PC-3 (cell line): ENCODE measurements around the gene SH3BP5. TPM values are rescaled to one million over a fixed set of nuclear protein-coding genes. Genes with fewer than 3 reads are reported as not detected.

Experiments used
- ATAC-seq: fragments of 200-7000 bp; cut with Tn5 transposase; 2 replicates; pipeline ENCODE4 v1.9.1; 2020; ENCODE audit warnings: mild to moderate bottlenecking, moderate library complexity
- BruUV-seq: library from RNA; stranded (reverse); fragments of 400-500 nt; replicated peaks from 2 replicates; lab custom pipeline; 2021; lab: Mats Ljungman, UMichigan
- CTCF ChIA-PET: fragments of 300-600 bp; sonication (Branson Sonifier 250); formaldehyde crosslinking; loops from one replicate; lab custom pipeline; 2022; ENCODE audit warnings: antibody characterized with exemption; lab: Charles Lee
- POLR2A ChIA-PET: fragments of 300-600 bp; sonication (Branson Sonifier 250); formaldehyde crosslinking; loops from one replicate; lab custom pipeline; 2022; ENCODE audit warnings: antibody characterized with exemption; ENCODE audit not compliant: unreplicated experiment; lab: Charles Lee
- DNase-seq: peaks from one replicate; pipeline ENCODE4 v3.0.0-alpha.2; 2015
- H2AFZ ChIP-seq: fragments of 300-600 bp; sonication (generic); 2 replicates; pipeline ENCODE4 v1.6.0; 2016; ENCODE audit warnings: antibody characterized with exemption, low read length
- H3F3A ChIP-seq: fragments of 300-600 bp; sonication (generic); one replicate; pipeline ENCODE4 v1.6.0; 2017; ENCODE audit warnings: antibody characterized with exemption, low read length, control low read depth, mild to moderate bottlenecking; ENCODE audit not compliant: unreplicated experiment
- H3K27ac ChIP-seq: fragments of 300-600 bp; sonication (generic); 2 replicates; pipeline ENCODE4 v1.5.1; 2016; ENCODE audit warnings: mild to moderate bottlenecking, low read length
- H3K27me3 ChIP-seq: fragments of 300-600 bp; sonication (generic); 2 replicates; pipeline ENCODE4 v1.6.1; 2016; ENCODE audit warnings: low read length, mixed read lengths
- H3K36me3 ChIP-seq: fragments of 300-600 bp; sonication (generic); 2 replicates; pipeline ENCODE4 v1.6.1; 2016; ENCODE audit warnings: low read depth, mixed run types, low read length, mixed read lengths
- H3K4me1 ChIP-seq: fragments of 300-600 bp; sonication (generic); 2 replicates; pipeline ENCODE4 v1.5.1; 2016; ENCODE audit warnings: low read length; ENCODE audit not compliant: insufficient read depth
- H3K4me2 ChIP-seq: fragments of 300-600 bp; sonication (generic); 2 replicates; pipeline ENCODE4 v1.6.0; 2016; ENCODE audit warnings: low read length
- H3K4me3 ChIP-seq: fragments of 300-600 bp; sonication (generic); 2 replicates; pipeline ENCODE4 v1.5.1; 2016; ENCODE audit warnings: mild to moderate bottlenecking, low read length, mixed read lengths
- H3K79me2 ChIP-seq: fragments of 300-600 bp; sonication (generic); 2 replicates; pipeline ENCODE4 v1.6.1; 2017; ENCODE audit warnings: low read length, mixed read lengths
- H3K9ac ChIP-seq: fragments of 300-600 bp; sonication (generic); 2 replicates; pipeline ENCODE4 v1.6.0; 2016; ENCODE audit warnings: mild to moderate bottlenecking, low read length
- H3K9me2 ChIP-seq: fragments of 300-600 bp; sonication (generic); replicated peaks from 2 replicates; pipeline ENCODE4 v1.6.1; 2016; ENCODE audit warnings: mixed run types, low read length, mixed read lengths
- H3K9me3 ChIP-seq: fragments of 300-600 bp; sonication (generic); 2 replicates; pipeline ENCODE4 v1.6.1; 2016; ENCODE audit warnings: low read length, mixed read lengths
- H4K20me1 ChIP-seq: fragments of 300-600 bp; sonication (generic); 2 replicates; pipeline ENCODE4 v1.6.1; 2016; ENCODE audit warnings: low read length, mixed read lengths
- EZH2 ChIP-seq: fragments of 300-600 bp; sonication (generic); IDR thresholded peaks from one replicate; pipeline ENCODE4 v1.6.1; 2017; ENCODE audit warnings: antibody characterized with exemption, mild to moderate bottlenecking, low read length; ENCODE audit not compliant: unreplicated experiment
- EZH2phosphoT487 ChIP-seq: fragments of 300-600 bp; sonication (generic); IDR thresholded peaks from 2 replicates; pipeline ENCODE4 v1.6.1; 2018; ENCODE audit warnings: mild to moderate bottlenecking, antibody characterized with exemption, low read length, borderline replicate concordance
- intact Hi-C: fragments of 100-400 bp; cut with micrococcal nuclease; formaldehyde crosslinking; loops from 2 replicates; pipeline ENCODE4 v1.9.0; 2023
- total RNA-seq: library from RNA; depleted of rRNA; stranded (reverse); fragments of >200 nt; gene quantifications from 2 replicates; pipeline ENCODE4 v1.2.3, GENCODE V29; 2014
- TF ChIP-seq, protein P1 (sequence below): fragments of 300-600 bp; sonication (generic); conservative IDR thresholded peaks from 2 replicates; pipeline ENCODE4 v1.5.1; 2017; ENCODE audit warnings: antibody characterized with exemption, low read depth, mild to moderate bottlenecking, low read length

SH3BP5 gene
- total RNA-seq, 1 experiment from 2014 or later, result 21.2 TPM

DNA sequence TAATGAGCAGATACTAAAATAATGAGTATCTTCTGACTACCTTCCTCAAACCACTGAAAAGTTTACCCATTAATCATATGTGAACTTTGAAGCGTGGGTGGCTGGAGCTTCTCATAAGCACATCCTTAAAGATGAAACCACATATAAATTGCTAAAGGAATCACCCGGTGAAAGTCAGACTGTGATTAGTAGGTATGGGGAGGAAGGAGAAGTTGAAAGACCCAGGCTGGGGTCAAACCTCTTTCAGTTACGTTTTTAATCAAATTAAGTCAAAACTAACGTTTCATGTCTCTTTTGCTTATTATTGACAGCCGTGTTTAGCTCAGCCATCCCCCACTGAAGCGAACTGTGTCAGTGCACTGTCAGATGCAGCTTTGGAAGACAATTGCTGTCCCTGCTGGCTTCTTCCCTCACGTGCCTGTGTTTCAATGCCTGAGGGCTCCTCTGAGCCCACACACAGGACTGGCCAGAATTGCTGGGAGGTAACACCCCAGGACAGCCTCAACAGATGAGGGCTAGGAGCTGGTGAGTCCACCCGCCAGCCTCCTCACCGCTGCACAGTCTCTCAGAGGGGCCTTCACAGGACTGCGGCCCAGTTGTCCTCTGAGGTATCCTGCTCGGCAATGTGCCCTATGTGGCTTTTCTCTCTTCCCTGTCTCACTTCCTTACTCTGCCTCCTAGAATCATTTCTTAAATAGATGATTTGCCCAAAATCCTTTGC, 29.3 kb upstream of the SH3BP5 start:
- Histone ChIP-seq H3K27ac (no peak overlapping the region), H3K9me3 (no peaks in the 10 kb centered on the region), H3K27me3 (no peaks in the 10 kb centered on the region), H3F3A (no peaks in the 10 kb centered on the region), H3K9me2 (no peaks in the 10 kb centered on the region), H3K36me3 (no peaks in the 10 kb centered on the region), H3K4me2 (0 out of 2 replicates have a peak overlapping the region, but pooled peaks have one; percentile 2), H3K9ac (no peak overlapping the region), H3K4me3 (no peak overlapping the region), H2AFZ (no peak overlapping the region; the same call in 1 of the 2 replicates), H4K20me1 (no peaks in the 10 kb centered on the region), H3K4me1 (peaks cover 13% of the 10 kb centered on the region), H3K79me2 (no peaks in the 10 kb centered on the region)
- ATAC-seq (no peak; the same call in 1 of the 2 replicates), DNase-seq (peak; percentile 13)
- TF ChIP-seq, protein P1, sequence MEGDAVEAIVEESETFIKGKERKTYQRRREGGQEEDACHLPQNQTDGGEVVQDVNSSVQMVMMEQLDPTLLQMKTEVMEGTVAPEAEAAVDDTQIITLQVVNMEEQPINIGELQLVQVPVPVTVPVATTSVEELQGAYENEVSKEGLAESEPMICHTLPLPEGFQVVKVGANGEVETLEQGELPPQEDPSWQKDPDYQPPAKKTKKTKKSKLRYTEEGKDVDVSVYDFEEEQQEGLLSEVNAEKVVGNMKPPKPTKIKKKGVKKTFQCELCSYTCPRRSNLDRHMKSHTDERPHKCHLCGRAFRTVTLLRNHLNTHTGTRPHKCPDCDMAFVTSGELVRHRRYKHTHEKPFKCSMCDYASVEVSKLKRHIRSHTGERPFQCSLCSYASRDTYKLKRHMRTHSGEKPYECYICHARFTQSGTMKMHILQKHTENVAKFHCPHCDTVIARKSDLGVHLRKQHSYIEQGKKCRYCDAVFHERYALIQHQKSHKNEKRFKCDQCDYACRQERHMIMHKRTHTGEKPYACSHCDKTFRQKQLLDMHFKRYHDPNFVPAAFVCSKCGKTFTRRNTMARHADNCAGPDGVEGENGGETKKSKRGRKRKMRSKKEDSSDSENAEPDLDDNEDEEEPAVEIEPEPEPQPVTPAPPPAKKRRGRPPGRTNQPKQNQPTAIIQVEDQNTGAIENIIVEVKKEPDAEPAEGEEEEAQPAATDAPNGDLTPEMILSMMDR, result no peak
- TF ChIP-seq EZH2 (no peak), EZH2phosphoT487 (no peak)
- POLR2A ChIA-PET, result no interaction called here
- BruUV-seq, result no TSS peak
- CTCF ChIA-PET, result interaction anchor here (0.5 to 0.7 kb wide), 2 partner anchors 90 to 93 kb away, joined by 3 read pairs; no protein-coding TSS in a partner anchor
- intact Hi-C loops, result no loop called here

DNA sequence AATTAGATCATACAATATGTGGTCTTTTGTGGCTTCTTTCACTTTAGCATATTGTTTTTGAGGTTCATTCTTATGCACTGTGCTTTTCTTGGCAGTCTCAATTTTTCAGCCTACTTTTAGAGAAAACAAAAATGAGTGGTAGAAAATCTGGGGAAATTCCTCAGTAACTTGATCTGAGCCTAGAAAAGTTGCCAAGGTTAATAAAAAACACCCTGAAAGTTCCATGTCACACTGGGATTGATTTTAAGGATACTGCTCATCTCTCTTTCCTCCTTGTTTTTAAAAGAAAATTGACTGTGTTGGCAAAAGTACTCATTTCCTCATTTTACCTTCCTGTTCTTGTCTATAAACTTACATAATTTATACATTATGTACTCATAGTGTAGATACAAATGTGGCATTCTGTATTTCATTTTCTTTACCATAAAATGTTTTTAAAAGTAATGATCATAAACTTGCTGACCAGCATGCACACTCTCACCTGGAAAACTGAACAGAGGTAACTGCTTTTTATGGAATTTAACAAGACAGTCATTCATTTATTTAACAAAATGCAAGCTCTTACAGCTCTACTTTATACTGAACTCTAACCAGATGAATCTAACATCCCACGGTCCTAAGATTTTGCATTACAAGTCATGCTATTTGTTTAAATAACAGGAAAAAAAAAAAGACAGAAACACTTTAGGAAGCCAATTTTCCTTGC, 28.6 kb upstream of the SH3BP5 start:
- BruUV-seq, result no TSS peak
- Histone ChIP-seq H3K4me3 (no peak overlapping the region), H3K79me2 (no peaks in the 10 kb centered on the region), H3K4me1 (peaks cover 13% of the 10 kb centered on the region), H3K9me2 (no peaks in the 10 kb centered on the region), H3K27ac (no peak overlapping the region), H3F3A (no peaks in the 10 kb centered on the region), H4K20me1 (no peaks in the 10 kb centered on the region), H3K9ac (no peak overlapping the region), H3K27me3 (no peaks in the 10 kb centered on the region), H3K4me2 (0 out of 2 replicates have a peak overlapping the region, but pooled peaks have one; percentile 2), H2AFZ (no peak overlapping the region; the same call in 1 of the 2 replicates), H3K36me3 (no peaks in the 10 kb centered on the region), H3K9me3 (no peaks in the 10 kb centered on the region)
- peak; percentile 35 for ATAC-seq
- ChIA-PET POLR2A (no interaction called here), CTCF (interaction anchor here (0.5 kb wide), 1 partner anchor 89 kb away, joined by 3 read pairs; no protein-coding TSS in a partner anchor)
- DNase-seq, result no peak
- TF ChIP-seq EZH2, result no peak
- TF ChIP-seq, protein P1, result no peak
- no peak for TF ChIP-seq EZH2phosphoT487
- intact Hi-C loops, result no loop called here
